ENCODE data around the gene S100A11. TPM values are rescaled to one million over a fixed set of nuclear protein-coding genes. Genes with fewer than 3 reads are reported as not detected.

The S100A11 gene
- total RNA-seq, 2 donors from 2014 or later = 194 to 260 TPM

DNA sequence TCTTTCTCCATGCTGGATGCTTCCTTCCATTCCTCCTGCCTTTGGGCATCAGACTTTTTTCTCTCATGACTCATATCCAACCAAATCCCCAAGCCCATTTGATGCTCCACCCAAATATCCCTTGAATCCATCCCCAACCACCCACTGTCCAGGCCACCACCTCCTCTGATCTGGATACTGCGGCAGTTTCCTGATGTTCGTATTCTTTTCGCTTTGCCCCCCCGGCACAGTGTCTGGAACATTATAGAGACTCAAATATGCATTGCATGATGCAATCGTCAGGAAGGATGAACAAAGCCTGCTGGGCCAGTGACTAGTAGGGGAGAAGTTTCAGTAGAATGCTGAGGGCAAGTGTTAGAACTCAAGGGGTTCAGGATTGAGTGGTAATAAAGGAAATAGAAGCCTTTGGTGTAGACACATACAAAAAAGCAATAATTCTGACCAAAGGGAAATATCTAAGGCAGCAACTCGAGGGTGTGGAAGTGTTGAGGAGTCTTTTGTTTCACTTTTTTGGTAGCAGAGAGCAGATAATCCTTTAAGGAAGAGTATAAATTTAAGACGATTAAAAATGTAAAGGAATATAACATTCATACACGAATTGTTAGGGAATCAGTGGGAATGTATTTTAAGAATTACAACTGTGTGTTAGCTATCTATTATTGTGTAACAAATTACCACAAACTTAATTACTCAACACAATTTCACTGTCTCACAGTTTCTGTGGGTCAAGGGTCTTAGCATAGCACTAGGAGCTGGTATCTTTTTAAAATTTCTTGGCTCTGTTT is 7.5 kb downstream of the S100A11 start:
- H3K27ac ChIP-seq = no peak overlapping the region
- peaks cover 12% of the 10 kb centered on the region for H3K36me3 ChIP-seq
- H3K4me1 ChIP-seq = no peaks in the 10 kb centered on the region
- intact Hi-C loops (cut with DNase I) = no loop called here
- H3K9me3 ChIP-seq = no peaks in the 10 kb centered on the region
- no peak overlapping the region for H3K4me3 ChIP-seq
- no peak overlapping the region for H3K9ac ChIP-seq (ENCODE audit: low read depth in 2 of 2, low read length in 2 of 2)
- TF ChIP-seq, protein P1, sequence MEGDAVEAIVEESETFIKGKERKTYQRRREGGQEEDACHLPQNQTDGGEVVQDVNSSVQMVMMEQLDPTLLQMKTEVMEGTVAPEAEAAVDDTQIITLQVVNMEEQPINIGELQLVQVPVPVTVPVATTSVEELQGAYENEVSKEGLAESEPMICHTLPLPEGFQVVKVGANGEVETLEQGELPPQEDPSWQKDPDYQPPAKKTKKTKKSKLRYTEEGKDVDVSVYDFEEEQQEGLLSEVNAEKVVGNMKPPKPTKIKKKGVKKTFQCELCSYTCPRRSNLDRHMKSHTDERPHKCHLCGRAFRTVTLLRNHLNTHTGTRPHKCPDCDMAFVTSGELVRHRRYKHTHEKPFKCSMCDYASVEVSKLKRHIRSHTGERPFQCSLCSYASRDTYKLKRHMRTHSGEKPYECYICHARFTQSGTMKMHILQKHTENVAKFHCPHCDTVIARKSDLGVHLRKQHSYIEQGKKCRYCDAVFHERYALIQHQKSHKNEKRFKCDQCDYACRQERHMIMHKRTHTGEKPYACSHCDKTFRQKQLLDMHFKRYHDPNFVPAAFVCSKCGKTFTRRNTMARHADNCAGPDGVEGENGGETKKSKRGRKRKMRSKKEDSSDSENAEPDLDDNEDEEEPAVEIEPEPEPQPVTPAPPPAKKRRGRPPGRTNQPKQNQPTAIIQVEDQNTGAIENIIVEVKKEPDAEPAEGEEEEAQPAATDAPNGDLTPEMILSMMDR (IDR thresholded peaks at IDR 0.05) = no peak
- H3K27me3 ChIP-seq = no peaks in the 10 kb centered on the region
- DNase-seq = no peak

- H3K4me1 ChIP-seq = no peaks in the 10 kb centered on the region
- H3K9me3 ChIP-seq = no peaks in the 10 kb centered on the region
- peaks cover under 1% of the 10 kb centered on the region for H3K36me3 ChIP-seq
- no peak for DNase-seq
- intact Hi-C loops (cut with DNase I) = no loop called here
- TF ChIP-seq, protein P1 (IDR thresholded peaks at IDR 0.05) = no peak
- no peaks in the 10 kb centered on the region for H3K27me3 ChIP-seq
- no peak overlapping the region for H3K9ac ChIP-seq (ENCODE audit: low read depth in 2 of 2, low read length in 2 of 2)
- H3K27ac ChIP-seq = no peak overlapping the region
- no peak overlapping the region for H3K4me3 ChIP-seq
Observed at GRCh38 chr1:152026895-152027294, 9.9 kb downstream of the S100A11 start.

DNA sequence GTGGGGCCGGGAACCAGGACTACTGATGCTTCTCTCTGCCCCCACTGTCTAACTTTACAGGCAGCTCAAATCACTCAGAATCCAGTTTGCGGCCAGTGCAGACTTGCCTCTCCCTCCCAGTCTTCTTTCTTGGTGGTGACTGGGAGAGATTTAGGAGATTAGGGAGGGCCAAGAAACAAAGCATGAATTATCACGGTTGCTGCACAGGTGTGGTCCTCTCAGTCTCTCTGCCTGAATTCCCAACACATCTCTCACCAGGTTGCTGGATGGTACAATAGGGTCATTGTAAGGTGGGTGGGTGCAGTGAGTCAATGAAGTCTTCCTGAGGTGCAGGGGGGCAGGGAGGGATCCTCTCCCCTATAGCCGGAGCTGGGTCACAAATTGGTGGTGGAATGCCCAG is 12.6 kb downstream of the S100A11 start:
- Histone ChIP-seq H3K4me1 (no peaks in the 10 kb centered on the region), H3K36me3 (no peaks in the 10 kb centered on the region), H3K9me3 (no peaks in the 10 kb centered on the region), H3K4me3 (no peak overlapping the region), H3K9ac (ENCODE audit: low read depth in 2 of 2, low read length in 2 of 2) (no peak overlapping the region), H3K27ac (no peak overlapping the region), H3K27me3 (no peaks in the 10 kb centered on the region)
- TF ChIP-seq, protein P1 (IDR thresholded peaks at IDR 0.05) = no peak
- no peak for DNase-seq
- intact Hi-C loops (cut with DNase I) = no loop called here

DNA sequence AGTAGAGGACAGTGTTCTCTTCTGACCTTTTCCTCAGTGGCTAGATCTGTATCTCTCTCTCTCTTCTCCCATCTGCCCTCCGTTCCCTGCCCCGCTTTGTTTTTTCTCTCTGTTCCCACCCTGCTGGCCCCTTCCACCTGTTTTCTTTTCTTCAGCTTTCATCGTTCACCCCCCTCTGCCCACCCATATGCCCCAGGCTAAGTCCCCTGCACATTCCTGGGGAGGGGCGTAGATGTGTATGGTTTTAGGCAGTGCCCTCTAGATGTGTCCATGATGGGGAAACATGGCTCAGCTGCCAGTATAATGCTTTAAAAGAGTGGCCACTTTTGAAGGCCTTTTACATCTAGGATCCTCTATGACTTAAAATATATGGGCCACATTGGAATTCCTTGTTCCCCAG is 13.6 kb downstream of the S100A11 start:
- Histone ChIP-seq H3K4me1 (no peaks in the 10 kb centered on the region), H3K27me3 (no peaks in the 10 kb centered on the region), H3K9me3 (no peaks in the 10 kb centered on the region), H3K9ac (ENCODE audit: low read depth in 2 of 2, low read length in 2 of 2) (no peak overlapping the region), H3K36me3 (no peaks in the 10 kb centered on the region), H3K27ac (no peak overlapping the region), H3K4me3 (no peak overlapping the region)
- intact Hi-C loops (cut with DNase I) = no loop called here
- TF ChIP-seq, protein P1 (IDR thresholded peaks at IDR 0.05) = no peak
- DNase-seq = no peak

DNA sequence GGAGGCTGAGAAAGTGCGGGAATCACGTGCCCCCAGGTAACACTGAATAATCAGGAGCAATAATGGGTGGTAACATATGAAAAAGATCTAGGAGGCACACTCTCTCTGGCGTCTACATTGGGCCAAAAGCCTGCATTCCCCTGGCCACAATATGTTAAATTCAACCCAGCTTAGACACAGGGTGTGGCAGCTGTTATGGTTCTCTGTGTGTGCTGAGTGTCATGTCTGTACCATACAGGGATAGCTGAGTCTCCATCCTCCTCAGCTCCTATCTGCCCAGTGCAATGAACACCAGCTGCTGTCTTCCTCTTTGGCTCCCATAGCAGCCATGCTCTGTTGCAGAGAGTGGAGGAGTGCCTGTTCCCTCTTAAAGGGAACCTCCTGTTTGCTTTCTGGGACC is 14.3 kb downstream of the S100A11 start:
- H3K27me3 ChIP-seq = no peaks in the 10 kb centered on the region
- no peaks in the 10 kb centered on the region for H3K36me3 ChIP-seq
- H3K4me1 ChIP-seq = no peaks in the 10 kb centered on the region
- intact Hi-C loops (cut with DNase I) = no loop called here
- H3K27ac ChIP-seq = no peak overlapping the region
- no peak overlapping the region for H3K4me3 ChIP-seq
- H3K9ac ChIP-seq (ENCODE audit: low read depth in 2 of 2, low read length in 2 of 2) = no peak overlapping the region
- H3K9me3 ChIP-seq = no peaks in the 10 kb centered on the region
- TF ChIP-seq, protein P1 (IDR thresholded peaks at IDR 0.05) = no peak
- DNase-seq = no peak
